ENCODE data around the gene UBE2J2. TPM values are rescaled to one million over a fixed set of nuclear protein-coding genes. Genes with fewer than 3 reads are reported as not detected.

The UBE2J2 gene
- total and polyA plus RNA-seq, 2 of the 13 experiments (the other 11 are each of a cell fraction or from before 2014, with no cell fraction given), result 25.4 to 29.4 TPM

- no peak for TF ChIP-seq CC2D1A (CRISPR knock-in tag; IDR thresholded peaks at IDR 0.05)
- TF ChIP-seq ZNF329 (CRISPR knock-in tag; IDR thresholded peaks at IDR 0.05; ENCODE audit: low read depth), result peak; percentile 83; the same call in 1 of the 2 replicates
- peak; percentile 59 for TF ChIP-seq XRCC5 (optimal IDR thresholded peaks at IDR 0.05; ENCODE audit: low read length)
- TF ChIP-seq IRF2 (CRISPR knock-in tag; IDR thresholded peaks at IDR 0.05), result no peak; the same call in none of the 2 replicates
- TF ChIP-seq GTF3A (CRISPR knock-in tag; conservative IDR thresholded peaks at IDR 0.05), result no peak
- no peak for TF ChIP-seq ZNF362 (CRISPR knock-in tag; IDR thresholded peaks at IDR 0.05; ENCODE audit: borderline replicate concordance)
Measured at GRCh38 chr1:1237874-1238701, 35.6 kb downstream of the UBE2J2 start (continued).

- peaks cover 88% of the 10 kb centered on the region for H3K4me1 ChIP-seq (ENCODE audit: insufficient read depth, low read length)
- no peak for DNase-seq (ENCODE audit: low spot score)
- intact Hi-C loops (cut with micrococcal nuclease; ENCODE audit: unreplicated experiment), result loop anchor here (10.0 kb wide), 2 partner anchors 62 to 232 kb away; partner anchors contain the start of genes HES4 and TTLL10
- TF ChIP-seq AGO2 (optimal IDR thresholded peaks at IDR 0.05; ENCODE audit: low read depth, low read length) (peak; percentile 41), ZNF770 (CRISPR knock-in tag; IDR thresholded peaks at IDR 0.05) (peak; percentile 68; the same call in 1 of the 2 replicates), ZBTB49 (CRISPR knock-in tag; IDR thresholded peaks at IDR 0.05; ENCODE audit: borderline replicate concordance) (no peak), PAF1 (CRISPR knock-in tag; IDR thresholded peaks at IDR 0.05) (no peak), UBTF (CRISPR knock-in tag; IDR thresholded peaks at IDR 0.05) (peak; percentile 77)
Measured at GRCh38 chr1:1236945-1237873, 36.4 kb downstream of the UBE2J2 start.

More at GRCh38 chr1:1236945-1237873, 36.4 kb downstream of the UBE2J2 start:
- FAIRE-seq (no peak), ATAC-seq (peak; percentile 5)
- ChIA-PET CTCF (ENCODE audit: low intra/inter-chr PET ratio, low total read pairs) (no interaction called here), POLR2A (interaction anchor here (0.9 to 3.3 kb wide), 9 partner anchors 37 to 218 kb away, joined by 3 to 13 read pairs (median 6); partner anchors contain the start of genes AGRN and UBE2J2)
- H3K79me2 ChIP-seq (ENCODE audit: insufficient read depth, low read length), result peaks cover 4% of the 10 kb centered on the region
- in situ Hi-C loops (cut with HindIII; ENCODE audit: extremely low pct_ligation_motif_present, low pct_unique_long_range_greater_than_20kb), result no loop called here
- H3K4me3 ChIP-seq (replicated peaks in 1 of 3; ENCODE audit: insufficient read depth in 1 of 3, low read depth in 2 of 3, low read length in 3 of 3), result peak overlapping the region; percentile 39 to 80 (median 47)
- no peaks in the 10 kb centered on the region; a peak in 1 of 5 replicates for H3K27me3 ChIP-seq (ENCODE audit: control insufficient read depth in 1 of 2, insufficient read depth in 2 of 2, low read length in 2 of 2)
- peak overlapping the region; percentile 31 for H3K27ac ChIP-seq (ENCODE audit: extremely low read length, insufficient read depth, low read length)
- H4K20me1 ChIP-seq (ENCODE audit: insufficient read depth, low read length), result no peaks in the 10 kb centered on the region
- BruUV-seq (replicated peaks), result no TSS peak
- 0% methylated on average over 8 of the region's 34 CpGs for WGBS (ENCODE audit: low lambda C conversion rate)
- no peak overlapping the region for H2AFZ ChIP-seq (ENCODE audit: low read length)
- no peaks in the 10 kb centered on the region for H3K9me3 ChIP-seq (ENCODE audit: low read length)
- no peaks in the 10 kb centered on the region for H3K36me3 ChIP-seq (replicated peaks in 1 of 2; ENCODE audit: control insufficient read depth in 1 of 2, insufficient read depth in 2 of 2, low read length in 2 of 2)
- peak overlapping the region; percentile 87 for H3K4me2 ChIP-seq (ENCODE audit: low read depth, low read length)
- peak overlapping the region; percentile 61 for H3K9ac ChIP-seq (ENCODE audit: insufficient read depth, low read depth, low read length)

Measured in HepG2 (cell line).